GM12878 (cell line): Measurements from ENCODE around the gene CD1D. TPM values are rescaled to one million over a fixed set of nuclear protein-coding genes. Genes with fewer than 3 reads are reported as not detected.

Experiments
- ATAC-seq: fragments of 200-7000 bp; cut with Tn5 transposase; 3 replicates; pipeline ENCODE4 v1.9.1; 2020; ENCODE audit warnings: mild to moderate bottlenecking, moderate library complexity
- BruUV-seq: library from RNA; stranded (reverse); fragments of 400-500 nt; replicated peaks from 2 replicates; lab custom pipeline; 2021; lab: Mats Ljungman, UMichigan
- CTCF ChIA-PET: fragments of 300-600 bp; sonication (Branson Sonifier 250); formaldehyde crosslinking; extraction: SDS; loops from one replicate; lab custom pipeline; 2021; ENCODE audit warnings: inconsistent platforms; lab: Yijun Ruan, JAX
- POLR2A ChIA-PET: fragments of 350-600 bp; formaldehyde crosslinking; extraction: SDS; loops from one replicate; lab custom pipeline; 2021; ENCODE audit warnings: inconsistent platforms; lab: Charles Lee
- RAD21 ChIA-PET: fragments of 300-600 bp; sonication (Branson Sonifier 250); formaldehyde crosslinking; loops from one replicate; lab custom pipeline; 2023; ENCODE audit warnings: antibody characterized with exemption; ENCODE audit not compliant: unreplicated experiment; lab: Charles Lee
- SMC1A ChIA-PET: fragments of 300-600 bp; sonication (Branson Sonifier 250); formaldehyde crosslinking; loops from one replicate; lab custom pipeline; 2023; ENCODE audit not compliant: unreplicated experiment, uncharacterized antibody; lab: Charles Lee
- DNase-seq: peaks from one replicate; pipeline ENCODE4 v3.0.0-alpha.2; 2011; ENCODE audit warnings: low read depth, low spot score
- FAIRE-seq: peaks from 3 replicates; lab custom pipeline; 2011; peaks lifted over from hg19 to GRCh38; lab: Jason Lieb, UNC
- H2AFZ ChIP-seq: 2 replicates; pipeline ENCODE4 v1.6.0; 2011; ENCODE audit warnings: low read depth, low read length, control low read depth; ENCODE audit not compliant: control insufficient read depth
- H3K27ac ChIP-seq: 2 replicates; pipeline ENCODE4 v1.5.1; 2011; ENCODE audit warnings: control low read depth; ENCODE audit not compliant: control insufficient read depth, insufficient read depth
- H3K27me3 ChIP-seq, 2 experiments: replicated peaks in 1 of 2; 2 replicates each; pipeline versions ENCODE4 v1.6.0 to v1.6.1; 2011; ENCODE audit warnings: low read length in 1 of 2; ENCODE audit not compliant: control insufficient read depth in 2 of 2, insufficient read depth in 2 of 2
- H3K36me3 ChIP-seq, 2 experiments: 2 replicates each; pipeline ENCODE4 v1.5.1; 2011; ENCODE audit warnings: low read length in 1 of 2; ENCODE audit not compliant: control insufficient read depth in 2 of 2, insufficient read depth in 2 of 2
- H3K4me1 ChIP-seq: 2 replicates; pipeline ENCODE4 v1.6.1; 2011; ENCODE audit warnings: mild to moderate bottlenecking, low read length, moderate library complexity, mixed read lengths; ENCODE audit not compliant: control insufficient read depth, insufficient read depth
- H3K4me2 ChIP-seq: 2 replicates; pipeline ENCODE4 v1.6.0; 2011; ENCODE audit warnings: control low read depth; ENCODE audit not compliant: control insufficient read depth, insufficient read depth
- H3K4me3 ChIP-seq: fragments of 200-600 bp; sonication (generic); 2 replicates; pipeline ENCODE4 v1.5.1; 2016
- H3K79me2 ChIP-seq: 2 replicates; pipeline ENCODE4 v1.6.0; 2011; ENCODE audit warnings: low read length; ENCODE audit not compliant: control insufficient read depth, insufficient read depth
- H3K9ac ChIP-seq: 2 replicates; pipeline ENCODE4 v1.8.0; 2011; ENCODE audit warnings: low read length, control low read depth, mixed read lengths; ENCODE audit not compliant: control insufficient read depth, insufficient read depth
- H3K9me3 ChIP-seq: replicated peaks from 3 replicates; pipeline ENCODE4 v1.5.1; 2011; ENCODE audit warnings: mild to moderate bottlenecking, low read length; ENCODE audit not compliant: control insufficient read depth, insufficient read depth
- H4K20me1 ChIP-seq: 2 replicates; pipeline ENCODE4 v1.6.0; 2011; ENCODE audit not compliant: control insufficient read depth, insufficient read depth
- CBFB ChIP-seq: IDR thresholded peaks from 2 replicates; pipeline ENCODE4 v1.6.1; 2016; ENCODE audit warnings: antibody characterized with exemption, low read depth
- CBX3 ChIP-seq: fragments of 200-600 bp; sonication (generic); IDR thresholded peaks from 2 replicates; pipeline ENCODE4 v1.6.1; 2016; ENCODE audit warnings: low read depth, borderline replicate concordance
- CREM ChIP-seq: IDR thresholded peaks from 2 replicates; pipeline ENCODE4 v1.6.1; 2014; ENCODE audit warnings: antibody characterized with exemption, low read depth
- ELK1 ChIP-seq: IDR thresholded peaks from 2 replicates; pipeline ENCODE4 v1.6.1; 2012; ENCODE audit warnings: low read depth, low read length, improper control_type of control experiment
- FOXK2 ChIP-seq: fragments of 450-650 bp; IDR thresholded peaks from 2 replicates; pipeline ENCODE4 v1.6.1; 2017; ENCODE audit warnings: mild to moderate bottlenecking, moderate library complexity
- HCFC1 ChIP-seq: fragments of 150-350 bp; IDR thresholded peaks from 2 replicates; pipeline ENCODE4 v1.6.1; 2014; ENCODE audit warnings: low read length
- KAT2A ChIP-seq: conservative IDR thresholded peaks from 2 replicates; pipeline ENCODE4 v1.6.1; 2011; ENCODE audit warnings: low read depth, low read length; ENCODE audit not compliant: control insufficient read depth
- MEF2A ChIP-seq: IDR thresholded peaks from 2 replicates; pipeline ENCODE4 v1.6.1; 2011; ENCODE audit warnings: low read depth, mild to moderate bottlenecking, low read length, moderate library complexity; ENCODE audit not compliant: insufficient read depth
- PAX8 ChIP-seq: fragments of 450-650 bp; IDR thresholded peaks from 2 replicates; pipeline ENCODE4 v1.6.1; 2017; ENCODE audit warnings: mild to moderate bottlenecking, moderate library complexity
- POLR2AphosphoS5 ChIP-seq: IDR thresholded peaks from 2 replicates; pipeline ENCODE4 v1.6.1; 2011; ENCODE audit warnings: mild to moderate bottlenecking, low read length, inconsistent platforms
- RB1 ChIP-seq: fragments of 450-650 bp; formaldehyde crosslinking; IDR thresholded peaks from 2 replicates; pipeline ENCODE4 v1.6.1; 2017; ENCODE audit warnings: mild to moderate bottlenecking, borderline replicate concordance
- RBBP5 ChIP-seq: fragments of 200-600 bp; sonication (generic); conservative IDR thresholded peaks from 2 replicates; pipeline ENCODE4 v1.6.1; 2016
- RELA ChIP-seq: fragments of 450-650 bp; IDR thresholded peaks from 2 replicates; pipeline ENCODE4 v1.8.0; 2014; ENCODE audit warnings: borderline replicate concordance; ENCODE audit not compliant: partially characterized antibody
- SIN3A ChIP-seq: IDR thresholded peaks from 2 replicates; pipeline ENCODE4 v1.6.1; 2012; ENCODE audit warnings: low read depth, low read length, improper control_type of control experiment
- SMARCA5 ChIP-seq: fragments of 450-650 bp; IDR thresholded peaks from 2 replicates; pipeline ENCODE4 v1.6.1; 2017; ENCODE audit warnings: mild to moderate bottlenecking
- YY1 ChIP-seq: IDR thresholded peaks from 2 replicates; pipeline ENCODE4 v1.6.1; 2011; ENCODE audit warnings: low read depth, mild to moderate bottlenecking, low read length
- ZNF274 ChIP-seq: IDR thresholded peaks from one replicate; pipeline ENCODE4 v1.8.0; 2011; ENCODE audit not compliant: insufficient read length, insufficient read depth
- WGBS: methylation state at CpG from one replicate; pipeline ENCODE4 v1.1.6; 2016; ENCODE audit warnings: low lambda C conversion rate; ENCODE audit not compliant: insufficient replicate concordance, insufficient coverage; ENCODE audit errors: missing lambda C conversion rate; 5-methylcytosine and 5-hydroxymethylcytosine counted together
- in situ Hi-C: fragments of 300-500 bp; cut with MboI; formaldehyde crosslinking; loops from 9 replicates; pipeline ENCODE4 v1.14.3; 2018; ENCODE audit warnings: mixed read lengths
- intact Hi-C: fragments of 100-400 bp; cut with micrococcal nuclease; formaldehyde crosslinking; loops from one replicate; pipeline ENCODE4 v1.14.2; 2022; ENCODE audit not compliant: unreplicated experiment
- polyA plus RNA-seq, 11 experiments: library from polyadenylated mRNA; depleted of rRNA in 4 of 11; unstranded in 6 of 11; stranded (reverse) in 5 of 11; fragments of >200 nt; fragmentation: Nextera tagmentation in 4 of 11; fragmentation: Illumina TruSeq in 1 of 11; extraction: Ambion mirVana in 4 of 11; extraction: Trizol in 1 of 11; gene quantifications; 1 replicate in 1 of 11; 2 replicates in 10 of 11; pipeline versions ENCODE4 v1.2.1 to v1.2.3, GENCODE V29; 2011 to 2016; ENCODE audit warnings: inconsistent platforms in 2 of 11, missing spikeins in 2 of 11, low read depth in 1 of 11
- total RNA-seq, 4 experiments: library from RNA; depleted of rRNA in 3 of 4; stranded (reverse); fragments of >200 nt in 3 of 4; fragmentation: Illumina TruSeq in 1 of 4; extraction: Trizol in 1 of 4; gene quantifications; 2 replicates each; pipeline versions ENCODE4 v1.2.1 to v1.2.3, GENCODE V29; 2013 to 2021
- TF ChIP-seq, protein P1 (sequence below): fragments of 450-650 bp; IDR thresholded peaks from 2 replicates; pipeline ENCODE4 v1.6.1; 2017; ENCODE audit warnings: mild to moderate bottlenecking
- TF ChIP-seq, protein P2 (sequence below): IDR thresholded peaks from 2 replicates; pipeline ENCODE4 v1.6.1; 2011; ENCODE audit warnings: mild to moderate bottlenecking, low read depth, low read length, moderate library complexity; ENCODE audit not compliant: insufficient replicate concordance

Gene CD1D
- total and polyA plus RNA-seq, 10 of the 15 experiments (the other 5 are each of a cell fraction or from before 2014, with no cell fraction given): 0.21 to 1.4 (median 0.73) TPM; not detected in 2

GRCh38 chr1:158131217-158131616 lies 49.5 kb upstream of the CD1D start:
- H4K20me1 ChIP-seq: peaks cover 3% of the 10 kb centered on the region; the same call in 1 of the 2 replicates
- TF ChIP-seq ELK1 (no peak), CREM (no peak), ZNF274 (no peak), RBBP5 (no peak), KAT2A (no peak), MEF2A (no peak), HCFC1 (no peak), FOXK2 (no peak), PAX8 (no peak), SMARCA5 (no peak), POLR2AphosphoS5 (no peak), CBX3 (no peak), CBFB (no peak), RELA (no peak), SIN3A (no peak), YY1 (no peak), RB1 (no peak)
- TF ChIP-seq, protein P1, sequence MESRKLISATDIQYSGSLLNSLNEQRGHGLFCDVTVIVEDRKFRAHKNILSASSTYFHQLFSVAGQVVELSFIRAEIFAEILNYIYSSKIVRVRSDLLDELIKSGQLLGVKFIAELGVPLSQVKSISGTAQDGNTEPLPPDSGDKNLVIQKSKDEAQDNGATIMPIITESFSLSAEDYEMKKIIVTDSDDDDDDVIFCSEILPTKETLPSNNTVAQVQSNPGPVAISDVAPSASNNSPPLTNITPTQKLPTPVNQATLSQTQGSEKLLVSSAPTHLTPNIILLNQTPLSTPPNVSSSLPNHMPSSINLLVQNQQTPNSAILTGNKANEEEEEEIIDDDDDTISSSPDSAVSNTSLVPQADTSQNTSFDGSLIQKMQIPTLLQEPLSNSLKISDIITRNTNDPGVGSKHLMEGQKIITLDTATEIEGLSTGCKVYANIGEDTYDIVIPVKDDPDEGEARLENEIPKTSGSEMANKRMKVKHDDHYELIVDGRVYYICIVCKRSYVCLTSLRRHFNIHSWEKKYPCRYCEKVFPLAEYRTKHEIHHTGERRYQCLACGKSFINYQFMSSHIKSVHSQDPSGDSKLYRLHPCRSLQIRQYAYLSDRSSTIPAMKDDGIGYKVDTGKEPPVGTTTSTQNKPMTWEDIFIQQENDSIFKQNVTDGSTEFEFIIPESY: no peak
- TF ChIP-seq, protein P2, sequence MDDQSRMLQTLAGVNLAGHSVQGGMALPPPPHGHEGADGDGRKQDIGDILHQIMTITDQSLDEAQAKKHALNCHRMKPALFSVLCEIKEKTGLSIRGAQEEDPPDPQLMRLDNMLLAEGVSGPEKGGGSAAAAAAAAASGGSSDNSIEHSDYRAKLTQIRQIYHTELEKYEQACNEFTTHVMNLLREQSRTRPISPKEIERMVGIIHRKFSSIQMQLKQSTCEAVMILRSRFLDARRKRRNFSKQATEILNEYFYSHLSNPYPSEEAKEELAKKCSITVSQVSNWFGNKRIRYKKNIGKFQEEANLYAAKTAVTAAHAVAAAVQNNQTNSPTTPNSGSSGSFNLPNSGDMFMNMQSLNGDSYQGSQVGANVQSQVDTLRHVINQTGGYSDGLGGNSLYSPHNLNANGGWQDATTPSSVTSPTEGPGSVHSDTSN: no peak
- H3K9me3 ChIP-seq: no peaks in the 10 kb centered on the region
- no peak overlapping the region for H2AFZ ChIP-seq
- FAIRE-seq (no peak), ATAC-seq (no peak), DNase-seq (no peak)
- in situ Hi-C loops (no loop called here), intact Hi-C loops (no loop called here)
- no peaks in the 10 kb centered on the region for H3K79me2 ChIP-seq
- WGBS: 20% methylated on average over 3 of the region's 3 CpGs
- ChIA-PET RAD21 (interaction anchor here (1.3 kb wide), 1 partner anchor 199 kb away, joined by 3 read pairs; no protein-coding TSS in a partner anchor), POLR2A (no interaction called here), CTCF (interaction anchor here (1.3 kb wide), 1 partner anchor 73 kb away, joined by 4 read pairs; no protein-coding TSS in a partner anchor), SMC1A (no interaction called here)
- no peak overlapping the region for H3K4me3 ChIP-seq
- H3K4me1 ChIP-seq: peaks cover 4% of the 10 kb centered on the region
- no peaks in the 10 kb centered on the region for H3K36me3 ChIP-seq
- no peak overlapping the region for H3K9ac ChIP-seq
- BruUV-seq: no TSS peak
- H3K27me3 ChIP-seq: no peaks in the 10 kb centered on the region; a peak in 2 of 4 replicates
- H3K4me2 ChIP-seq: no peak overlapping the region
- H3K27ac ChIP-seq: no peak overlapping the region
